ENCODE results near the gene FAM181A. TPM values are rescaled to one million over a fixed set of nuclear protein-coding genes. Genes with fewer than 3 reads are reported as not detected.

Gene FAM181A
- total and polyA plus RNA-seq, 2 of the 4 experiments (the other 2 are of a cell fraction) = not detected

DNA sequence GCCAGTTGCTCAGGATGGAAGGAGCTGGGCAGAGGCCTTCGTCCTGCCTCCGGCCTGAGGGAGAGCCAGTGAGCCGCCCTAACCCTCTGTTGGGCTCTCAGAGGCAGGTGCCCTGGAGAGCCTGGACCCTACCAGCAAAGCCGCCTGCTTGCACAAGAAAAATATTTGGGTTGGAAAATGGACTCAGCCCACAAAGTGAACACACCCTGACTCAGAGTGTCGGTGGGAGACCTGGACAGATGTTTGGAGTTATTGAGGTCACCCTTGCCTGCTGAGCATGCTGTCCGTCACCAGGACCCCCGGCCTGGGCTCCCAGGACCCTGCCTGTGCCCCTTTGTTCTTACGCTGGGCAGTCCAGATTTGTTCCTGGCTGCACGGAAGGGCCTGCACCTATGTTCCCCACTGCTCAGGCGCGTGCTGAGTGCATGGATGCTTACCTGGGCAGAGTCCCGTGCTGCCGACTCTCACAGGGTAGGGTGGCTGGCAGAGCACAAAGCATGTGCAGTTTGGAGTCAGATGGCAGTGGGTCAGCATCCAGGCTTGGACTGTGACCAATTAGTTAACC, 22.4 kb downstream of the FAM181A start:
- no TSS peak for BruUV-seq (replicated peaks)
- H3K79me1 ChIP-seq (ENCODE audit: low read depth in 1 of 2, low read length in 2 of 2) = no peaks in the 10 kb centered on the region
- H2AK9ac ChIP-seq (replicated peaks; ENCODE audit: low read depth, low read length, poor library complexity) = no peak overlapping the region
- H2AFZ ChIP-seq (replicated peaks; ENCODE audit: low read length, poor library complexity) = peak overlapping the region; percentile 8
- DNase-seq (peak; percentile 9), ATAC-seq (ENCODE audit: low read depth) (no peak)
- no peak overlapping the region for H2BK15ac ChIP-seq (ENCODE audit: low read depth, low read length)
- dilution Hi-C loops (cut with HindIII; ENCODE audit: low sequenced_read_pairs, unreplicated experiment) = no loop called here
- TF ChIP-seq BHLHE40 (IDR thresholded peaks at IDR 0.05; ENCODE audit: low read depth, low read length) (no peak), RAD21 (IDR thresholded peaks at IDR 0.05; ENCODE audit: low read length) (no peak), SMC3 (IDR thresholded peaks at IDR 0.05; ENCODE audit: low read depth, low read length) (no peak), RFX5 (IDR thresholded peaks at IDR 0.05; ENCODE audit: low read depth, low read length) (no peak), POLR2A (IDR thresholded peaks at IDR 0.05; ENCODE audit: low read depth, low read length) (no peak), FOS (IDR thresholded peaks at IDR 0.05; ENCODE audit: low read depth, low read length) (no peak), MXI1 (IDR thresholded peaks at IDR 0.05; ENCODE audit: borderline replicate concordance, low read depth, low read length) (no peak), MAFK (IDR thresholded peaks at IDR 0.05; ENCODE audit: low read depth, low read length) (no peak), NFE2L2 (IDR thresholded peaks at IDR 0.05; ENCODE audit: low read depth, low read length) (no peak), RCOR1 (IDR thresholded peaks at IDR 0.05; ENCODE audit: insufficient replicate concordance, low read length) (no peak), MAZ (IDR thresholded peaks at IDR 0.05; ENCODE audit: borderline replicate concordance, low read depth, low read length) (no peak)
- TF ChIP-seq, protein P1, sequence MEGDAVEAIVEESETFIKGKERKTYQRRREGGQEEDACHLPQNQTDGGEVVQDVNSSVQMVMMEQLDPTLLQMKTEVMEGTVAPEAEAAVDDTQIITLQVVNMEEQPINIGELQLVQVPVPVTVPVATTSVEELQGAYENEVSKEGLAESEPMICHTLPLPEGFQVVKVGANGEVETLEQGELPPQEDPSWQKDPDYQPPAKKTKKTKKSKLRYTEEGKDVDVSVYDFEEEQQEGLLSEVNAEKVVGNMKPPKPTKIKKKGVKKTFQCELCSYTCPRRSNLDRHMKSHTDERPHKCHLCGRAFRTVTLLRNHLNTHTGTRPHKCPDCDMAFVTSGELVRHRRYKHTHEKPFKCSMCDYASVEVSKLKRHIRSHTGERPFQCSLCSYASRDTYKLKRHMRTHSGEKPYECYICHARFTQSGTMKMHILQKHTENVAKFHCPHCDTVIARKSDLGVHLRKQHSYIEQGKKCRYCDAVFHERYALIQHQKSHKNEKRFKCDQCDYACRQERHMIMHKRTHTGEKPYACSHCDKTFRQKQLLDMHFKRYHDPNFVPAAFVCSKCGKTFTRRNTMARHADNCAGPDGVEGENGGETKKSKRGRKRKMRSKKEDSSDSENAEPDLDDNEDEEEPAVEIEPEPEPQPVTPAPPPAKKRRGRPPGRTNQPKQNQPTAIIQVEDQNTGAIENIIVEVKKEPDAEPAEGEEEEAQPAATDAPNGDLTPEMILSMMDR (conservative IDR thresholded peaks at IDR 0.05; ENCODE audit: low read depth, low read length) = no peak
- TF ChIP-seq, protein P2, sequence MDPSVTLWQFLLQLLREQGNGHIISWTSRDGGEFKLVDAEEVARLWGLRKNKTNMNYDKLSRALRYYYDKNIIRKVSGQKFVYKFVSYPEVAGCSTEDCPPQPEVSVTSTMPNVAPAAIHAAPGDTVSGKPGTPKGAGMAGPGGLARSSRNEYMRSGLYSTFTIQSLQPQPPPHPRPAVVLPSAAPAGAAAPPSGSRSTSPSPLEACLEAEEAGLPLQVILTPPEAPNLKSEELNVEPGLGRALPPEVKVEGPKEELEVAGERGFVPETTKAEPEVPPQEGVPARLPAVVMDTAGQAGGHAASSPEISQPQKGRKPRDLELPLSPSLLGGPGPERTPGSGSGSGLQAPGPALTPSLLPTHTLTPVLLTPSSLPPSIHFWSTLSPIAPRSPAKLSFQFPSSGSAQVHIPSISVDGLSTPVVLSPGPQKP (IDR thresholded peaks at IDR 0.05; ENCODE audit: borderline replicate concordance, low read depth, low read length) = no peak
- TF ChIP-seq, protein P3, sequence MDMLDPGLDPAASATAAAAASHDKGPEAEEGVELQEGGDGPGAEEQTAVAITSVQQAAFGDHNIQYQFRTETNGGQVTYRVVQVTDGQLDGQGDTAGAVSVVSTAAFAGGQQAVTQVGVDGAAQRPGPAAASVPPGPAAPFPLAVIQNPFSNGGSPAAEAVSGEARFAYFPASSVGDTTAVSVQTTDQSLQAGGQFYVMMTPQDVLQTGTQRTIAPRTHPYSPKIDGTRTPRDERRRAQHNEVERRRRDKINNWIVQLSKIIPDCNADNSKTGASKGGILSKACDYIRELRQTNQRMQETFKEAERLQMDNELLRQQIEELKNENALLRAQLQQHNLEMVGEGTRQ (IDR thresholded peaks at IDR 0.05; ENCODE audit: low read depth, low read length) = no peak
- H3K9ac ChIP-seq (ENCODE audit: low read depth, low read length) = no peak overlapping the region
- no peak overlapping the region for H4K8ac ChIP-seq (ENCODE audit: low read depth in 2 of 2, low read length in 2 of 2)
- in situ Hi-C loops (cut with MboI; ENCODE audit: low sequenced_read_pairs) = loop anchor here (10.0 kb wide), 1 partner anchor 185 kb away; no protein-coding TSS in a partner anchor
- no peak overlapping the region for H2BK20ac ChIP-seq (ENCODE audit: low read depth, low read length)
- H3K4me2 ChIP-seq (ENCODE audit: low read depth, low read length) = no peak overlapping the region
- H3K27me3 ChIP-seq (ENCODE audit: control insufficient read depth, insufficient read depth, low read length) = peaks cover 2% of the 10 kb centered on the region; the same call in 1 of the 2 replicates
- H4K5ac ChIP-seq (ENCODE audit: low read depth, low read length) = no peak overlapping the region
- H3K23ac ChIP-seq (ENCODE audit: low read depth, low read length) = no peak overlapping the region
- H3K9me3 ChIP-seq (ENCODE audit: control insufficient read depth, insufficient read depth, low read length) = no peaks in the 10 kb centered on the region
- H3K56ac ChIP-seq (ENCODE audit: extremely low read depth, insufficient read depth, low read length) = no peak overlapping the region
- H2BK120ac ChIP-seq (ENCODE audit: low read depth, low read length) = no peak overlapping the region
- CTCF ChIA-PET = interaction anchor here (1.2 to 1.7 kb wide), 2 partner anchors 10 kb away, joined by 6 to 8 read pairs; no protein-coding TSS in a partner anchor
- no peak overlapping the region for H3K14ac ChIP-seq (replicated peaks; ENCODE audit: low read depth, low read length)
- H3K9me1 ChIP-seq (ENCODE audit: insufficient read depth, low read length) = no peaks in the 10 kb centered on the region
- no peak overlapping the region for H3K27ac ChIP-seq (ENCODE audit: insufficient read depth, low read length)
- H2AK5ac ChIP-seq (ENCODE audit: low read depth, low read length) = no peak overlapping the region
- intact Hi-C loops (cut with micrococcal nuclease) = no loop called here
- no peaks in the 10 kb centered on the region for H3K36me3 ChIP-seq (ENCODE audit: control insufficient read depth, insufficient read depth, low read length)
- H3K4ac ChIP-seq (ENCODE audit: low read depth, low read length) = no peak overlapping the region
- H4K20me1 ChIP-seq (ENCODE audit: insufficient read depth, low read length) = no peaks in the 10 kb centered on the region
- POLR2A ChIA-PET (ENCODE audit: unreplicated experiment) = no interaction called here
- no CpG with 5 or more reads among the region's 13 CpGs for WGBS, 2 experiments (ENCODE audit: extremely low coverage in 2 of 2, insufficient read length in 1 of 2)
- no peaks in the 10 kb centered on the region for H3K4me1 ChIP-seq (ENCODE audit: control insufficient read depth, insufficient read depth, low read length)
- no peak overlapping the region for H3K4me3 ChIP-seq (ENCODE audit: insufficient read depth, low read depth, low read length)
- no peak overlapping the region for H3K18ac ChIP-seq (ENCODE audit: low read depth, low read length)
- H4K91ac ChIP-seq (ENCODE audit: insufficient read depth, low read depth, low read length) = no peak overlapping the region
- H2BK5ac ChIP-seq (ENCODE audit: low read depth, low read length, poor library complexity, severe bottlenecking) = no peak overlapping the region
